Testis (tissue), 2 donors: ENCODE results near the gene FEN1.

Experiments used
- POLR2A ChIP-seq: fragments of 450-650 bp; IDR thresholded peaks from one replicate; pipeline ENCODE4 v1.6.1; 2017; ENCODE audit warnings: antibody characterized with exemption, mild to moderate bottlenecking, moderate library complexity
- TF ChIP-seq, protein P1 (sequence below), 3 experiments: fragments of 450-650 bp in 2 of 3; fragments of 200-600 bp in 1 of 3; sonication (generic) in 1 of 3; IDR thresholded peaks; one replicate each; pipeline ENCODE4 v1.5.1; 2016 to 2019; ENCODE audit warnings: antibody characterized with exemption in 3 of 3, mild to moderate bottlenecking in 2 of 3, moderate library complexity in 1 of 3

DNA sequence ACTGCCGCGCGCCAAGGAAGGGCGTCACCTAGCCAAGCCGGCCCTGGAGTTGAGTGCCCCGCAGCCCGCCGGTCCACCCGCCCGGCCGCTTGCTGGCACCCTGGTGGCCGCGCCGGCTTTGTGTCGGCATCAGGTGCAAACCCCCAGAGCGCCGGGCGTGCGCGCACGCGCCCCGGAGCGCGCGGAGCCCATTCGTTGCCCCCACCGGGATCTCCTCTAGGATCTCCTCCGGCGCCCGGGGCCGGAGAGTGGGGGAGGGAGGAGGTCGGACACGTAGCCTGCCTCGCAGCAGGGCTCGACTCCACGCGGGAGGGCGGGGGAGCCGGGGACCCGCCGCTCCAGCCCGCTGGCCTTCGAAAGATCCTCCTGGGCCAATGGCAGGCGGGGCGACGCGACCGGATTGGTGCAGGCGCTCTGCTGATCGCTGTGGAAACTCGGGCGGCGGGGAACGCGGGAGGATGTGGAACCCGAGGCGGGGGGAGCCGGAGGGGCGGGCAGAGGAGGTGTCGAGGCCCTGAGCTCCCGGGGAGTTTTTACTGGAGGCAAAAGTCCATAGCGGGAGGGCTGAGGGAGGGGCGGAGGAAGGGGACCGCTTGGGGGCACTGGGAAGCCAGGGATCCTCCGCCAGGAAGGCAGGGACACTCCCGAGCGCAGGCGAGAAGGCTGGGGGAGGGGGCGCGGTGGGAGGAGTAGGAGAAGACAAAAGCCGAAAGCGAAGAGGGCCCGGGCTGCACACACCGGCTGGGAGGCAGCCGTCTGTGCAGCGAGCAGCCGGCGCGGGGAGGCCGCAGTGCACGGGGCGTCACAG, 35.1 kb downstream of the FEN1 start, which contains the start of gene FADS2:
- TF ChIP-seq, protein P1, sequence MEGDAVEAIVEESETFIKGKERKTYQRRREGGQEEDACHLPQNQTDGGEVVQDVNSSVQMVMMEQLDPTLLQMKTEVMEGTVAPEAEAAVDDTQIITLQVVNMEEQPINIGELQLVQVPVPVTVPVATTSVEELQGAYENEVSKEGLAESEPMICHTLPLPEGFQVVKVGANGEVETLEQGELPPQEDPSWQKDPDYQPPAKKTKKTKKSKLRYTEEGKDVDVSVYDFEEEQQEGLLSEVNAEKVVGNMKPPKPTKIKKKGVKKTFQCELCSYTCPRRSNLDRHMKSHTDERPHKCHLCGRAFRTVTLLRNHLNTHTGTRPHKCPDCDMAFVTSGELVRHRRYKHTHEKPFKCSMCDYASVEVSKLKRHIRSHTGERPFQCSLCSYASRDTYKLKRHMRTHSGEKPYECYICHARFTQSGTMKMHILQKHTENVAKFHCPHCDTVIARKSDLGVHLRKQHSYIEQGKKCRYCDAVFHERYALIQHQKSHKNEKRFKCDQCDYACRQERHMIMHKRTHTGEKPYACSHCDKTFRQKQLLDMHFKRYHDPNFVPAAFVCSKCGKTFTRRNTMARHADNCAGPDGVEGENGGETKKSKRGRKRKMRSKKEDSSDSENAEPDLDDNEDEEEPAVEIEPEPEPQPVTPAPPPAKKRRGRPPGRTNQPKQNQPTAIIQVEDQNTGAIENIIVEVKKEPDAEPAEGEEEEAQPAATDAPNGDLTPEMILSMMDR (IDR thresholded peaks at IDR 0.05) = peak in 1 of 3 experiments; percentile 7
- TF ChIP-seq POLR2A = no peak
